Fibroblast of lung (primary cell): ENCODE data around the gene ADGRB3. TPM values are rescaled to one million over a fixed set of nuclear protein-coding genes. Genes with fewer than 3 reads are reported as not detected.

ENCODE experiments used
- DNase-seq, 2 donors: peaks; one replicate each; pipeline versions ENCODE4 v3.0.0 to v3.0.0-alpha.2; 2010; ENCODE audit warnings: low read depth in 2 of 2
- H2AFZ ChIP-seq: 2 replicates; pipeline ENCODE4 v1.5.1; 2012; ENCODE audit warnings: low read length, control low read depth, inconsistent platforms
- H3K27ac ChIP-seq: 2 replicates; pipeline ENCODE4 v1.5.1; 2011; ENCODE audit warnings: low read length, control low read depth; ENCODE audit not compliant: insufficient read depth
- H3K27me3 ChIP-seq: 2 replicates; pipeline ENCODE4 v1.5.1; 2011; ENCODE audit warnings: mild to moderate bottlenecking, low read length; ENCODE audit not compliant: control insufficient read depth, insufficient read depth
- H3K36me3 ChIP-seq: 2 replicates; pipeline ENCODE4 v1.5.1; 2011; ENCODE audit warnings: low read length; ENCODE audit not compliant: control insufficient read depth, insufficient read depth
- H3K4me1 ChIP-seq: 2 replicates; pipeline ENCODE4 v1.5.1; 2011; ENCODE audit warnings: low read length; ENCODE audit not compliant: control insufficient read depth, insufficient read depth; ENCODE audit errors: extremely low read depth
- H3K4me2 ChIP-seq: 2 replicates; pipeline ENCODE4 v1.5.1; 2011; ENCODE audit warnings: low read length, control low read depth; ENCODE audit not compliant: insufficient read depth; ENCODE audit errors: extremely low read depth
- H3K4me3 ChIP-seq, 4 experiments: fragments of 200-600 bp in 1 of 4; sonication (generic) in 1 of 4; replicated peaks in 1 of 4; 2 replicates each; pipeline ENCODE4 v1.5.1; 2011 to 2016; ENCODE audit warnings: low read length in 4 of 4, low read depth in 3 of 4, mild to moderate bottlenecking in 3 of 4, control low read depth in 2 of 4, inconsistent platforms in 1 of 4, mixed read lengths in 1 of 4; ENCODE audit not compliant: insufficient read depth in 1 of 4; ENCODE audit errors: control extremely low read depth in 1 of 4
- H3K79me2 ChIP-seq: 2 replicates; pipeline ENCODE4 v1.5.1; 2012; ENCODE audit warnings: mild to moderate bottlenecking, low read length, inconsistent platforms; ENCODE audit not compliant: control insufficient read depth, insufficient read depth
- H3K9ac ChIP-seq: 2 replicates; pipeline ENCODE4 v1.5.1; 2011; ENCODE audit warnings: mild to moderate bottlenecking, low read length, control low read depth; ENCODE audit not compliant: insufficient read depth
- H3K9me3 ChIP-seq: 2 replicates; pipeline ENCODE4 v1.5.1; 2012; ENCODE audit warnings: low read depth, low read length; ENCODE audit not compliant: control insufficient read depth, insufficient read depth
- H4K20me1 ChIP-seq: 2 replicates; pipeline ENCODE4 v1.5.1; 2011; ENCODE audit warnings: low read length; ENCODE audit not compliant: control insufficient read depth, insufficient read depth; ENCODE audit errors: extremely low read depth
- EZH2 ChIP-seq: IDR thresholded peaks from 2 replicates; pipeline ENCODE4 v1.5.1; 2012; ENCODE audit warnings: low read length, control low read depth, mild to moderate bottlenecking; ENCODE audit errors: missing control alignments
- polyA plus RNA-seq, 2 donors: library from polyadenylated mRNA; depleted of rRNA in 1 of 2; stranded (reverse) in 1 of 2; unstranded in 1 of 2; fragments of >200 nt; gene quantifications; 2 replicates each; pipeline ENCODE4 v1.2.1, GENCODE V29; 2011 to 2012; ENCODE audit warnings: missing spikeins in 1 of 2
- total RNA-seq: library from RNA; depleted of rRNA; stranded (reverse); fragments of >200 nt; gene quantifications from 2 replicates; pipeline ENCODE4 v1.2.1, GENCODE V29; 2014
- TF ChIP-seq, protein P1 (sequence below), 2 donors: IDR thresholded peaks in 1 of 2; conservative IDR thresholded peaks in 1 of 2; 1 replicate in 1 of 2; 2 replicates in 1 of 2; pipeline ENCODE4 v1.5.1; 2011 to 2012; ENCODE audit warnings: low read length in 2 of 2, control low read depth in 1 of 2, inconsistent platforms in 1 of 2, low read depth in 1 of 2, mild to moderate bottlenecking in 1 of 2

ADGRB3 gene
- total and polyA plus RNA-seq, 2 donors (not counting 1 experiment from before 2014, with no cell fraction given): 0.33 TPM; not detected in 1

GRCh38 chr6:68873236-68873635 is 238.2 kb downstream of the ADGRB3 start:
- Histone ChIP-seq H3K4me1 (no peaks in the 10 kb centered on the region), H3K4me3 (no peak overlapping the region), H3K79me2 (no peaks in the 10 kb centered on the region), H3K27ac (no peak overlapping the region), H3K9me3 (no peaks in the 10 kb centered on the region), H2AFZ (no peak overlapping the region), H3K9ac (no peak overlapping the region), H4K20me1 (no peaks in the 10 kb centered on the region), H3K36me3 (no peaks in the 10 kb centered on the region), H3K27me3 (no peaks in the 10 kb centered on the region), H3K4me2 (no peak overlapping the region)
- DNase-seq: no peak
- TF ChIP-seq, protein P1, sequence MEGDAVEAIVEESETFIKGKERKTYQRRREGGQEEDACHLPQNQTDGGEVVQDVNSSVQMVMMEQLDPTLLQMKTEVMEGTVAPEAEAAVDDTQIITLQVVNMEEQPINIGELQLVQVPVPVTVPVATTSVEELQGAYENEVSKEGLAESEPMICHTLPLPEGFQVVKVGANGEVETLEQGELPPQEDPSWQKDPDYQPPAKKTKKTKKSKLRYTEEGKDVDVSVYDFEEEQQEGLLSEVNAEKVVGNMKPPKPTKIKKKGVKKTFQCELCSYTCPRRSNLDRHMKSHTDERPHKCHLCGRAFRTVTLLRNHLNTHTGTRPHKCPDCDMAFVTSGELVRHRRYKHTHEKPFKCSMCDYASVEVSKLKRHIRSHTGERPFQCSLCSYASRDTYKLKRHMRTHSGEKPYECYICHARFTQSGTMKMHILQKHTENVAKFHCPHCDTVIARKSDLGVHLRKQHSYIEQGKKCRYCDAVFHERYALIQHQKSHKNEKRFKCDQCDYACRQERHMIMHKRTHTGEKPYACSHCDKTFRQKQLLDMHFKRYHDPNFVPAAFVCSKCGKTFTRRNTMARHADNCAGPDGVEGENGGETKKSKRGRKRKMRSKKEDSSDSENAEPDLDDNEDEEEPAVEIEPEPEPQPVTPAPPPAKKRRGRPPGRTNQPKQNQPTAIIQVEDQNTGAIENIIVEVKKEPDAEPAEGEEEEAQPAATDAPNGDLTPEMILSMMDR (conservative IDR thresholded peaks at IDR 0.05 in 1 of 2, IDR thresholded peaks at IDR 0.05 in 1 of 2; ENCODE audit: low read depth in 1 of 2, low read length in 2 of 2): no peak
- TF ChIP-seq EZH2: no peak

DNA sequence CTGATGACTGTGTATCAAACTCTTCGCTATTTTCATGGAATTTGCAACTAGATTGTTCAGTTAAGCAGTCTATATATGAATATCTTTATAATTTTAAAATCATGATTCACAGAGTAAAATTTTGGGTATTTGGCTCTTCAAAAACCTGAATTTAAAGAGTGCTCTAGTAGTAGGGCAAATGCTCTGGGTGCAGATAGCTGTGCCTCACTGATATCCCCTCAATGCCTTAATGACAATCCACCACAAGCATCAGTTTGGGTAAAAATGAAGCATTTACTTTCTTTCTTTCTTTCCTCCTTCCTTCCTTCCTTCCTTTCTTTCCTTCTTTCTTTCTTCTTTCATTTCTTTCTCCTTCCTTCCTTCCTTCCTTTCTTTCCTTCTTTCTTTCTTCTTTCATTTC is 239.7 kb downstream of the ADGRB3 start:
- no peak for TF ChIP-seq EZH2
- TF ChIP-seq, protein P1 (conservative IDR thresholded peaks at IDR 0.05 in 1 of 2, IDR thresholded peaks at IDR 0.05 in 1 of 2; ENCODE audit: low read depth in 1 of 2, low read length in 2 of 2): no peak
- Histone ChIP-seq H3K4me1 (no peaks in the 10 kb centered on the region), H3K9ac (no peak overlapping the region), H4K20me1 (no peaks in the 10 kb centered on the region), H3K4me3 (no peak overlapping the region), H3K27me3 (no peaks in the 10 kb centered on the region), H3K4me2 (no peak overlapping the region), H3K36me3 (no peaks in the 10 kb centered on the region), H3K9me3 (no peaks in the 10 kb centered on the region), H2AFZ (no peak overlapping the region), H3K79me2 (no peaks in the 10 kb centered on the region), H3K27ac (no peak overlapping the region)
- no peak for DNase-seq

- DNase-seq: no peak
- Histone ChIP-seq H3K4me2 (no peak overlapping the region), H3K9ac (no peak overlapping the region), H3K4me3 (no peak overlapping the region), H3K27ac (no peak overlapping the region), H4K20me1 (no peaks in the 10 kb centered on the region), H3K4me1 (no peaks in the 10 kb centered on the region), H3K79me2 (no peaks in the 10 kb centered on the region), H3K36me3 (no peaks in the 10 kb centered on the region), H3K27me3 (no peaks in the 10 kb centered on the region), H2AFZ (no peak overlapping the region), H3K9me3 (no peaks in the 10 kb centered on the region)
- no peak for TF ChIP-seq EZH2
- TF ChIP-seq, protein P1 (conservative IDR thresholded peaks at IDR 0.05 in 1 of 2, IDR thresholded peaks at IDR 0.05 in 1 of 2; ENCODE audit: low read depth in 1 of 2, low read length in 2 of 2): no peak
These were observed 240.3 kb downstream of the ADGRB3 start for GRCh38 chr6:68875403-68875802.
